HepG2 (cell line): ENCODE measurements around the gene ATP10D. TPM values are rescaled to one million over a fixed set of nuclear protein-coding genes. Genes with fewer than 3 reads are reported as not detected.

Experiments used
- ATAC-seq: fragments of 200-7000 bp; cut with Tn5 transposase; 3 replicates; pipeline ENCODE4 v1.9.1; 2020; ENCODE audit warnings: mild to moderate bottlenecking, moderate library complexity
- BruUV-seq: library from RNA; stranded (reverse); fragments of 400-500 nt; replicated peaks from 2 replicates; lab custom pipeline; 2021; lab: Mats Ljungman, UMichigan
- CTCF ChIA-PET: fragments of 300-600 bp; formaldehyde crosslinking; extraction: SDS; loops from one replicate; lab custom pipeline; 2021; ENCODE audit warnings: low total read pairs, inconsistent platforms, low intra/inter-chr PET ratio; lab: Yijun Ruan, JAX
- POLR2A ChIA-PET: fragments of 350-600 bp; sonication (Branson Sonifier 250); formaldehyde crosslinking; loops from one replicate; lab custom pipeline; 2020; ENCODE audit warnings: antibody characterized with exemption, inconsistent platforms; lab: Yijun Ruan, JAX
- DNase-seq: peaks from one replicate; pipeline ENCODE4 v3.0.0-alpha.2; 2015; ENCODE audit warnings: low spot score
- FAIRE-seq: peaks from 3 replicates; lab custom pipeline; 2011; peaks lifted over from hg19 to GRCh38; lab: Jason Lieb, UNC
- H2AFZ ChIP-seq: one replicate; pipeline ENCODE4 v1.6.1; 2011; ENCODE audit warnings: low read length, inconsistent platforms
- H3K27ac ChIP-seq: fragments of 300-600 bp; 3 replicates; pipeline ENCODE4 v1.8.0; 2011; ENCODE audit warnings: mixed run types, mild to moderate bottlenecking, mixed read lengths, low read length, inconsistent platforms; ENCODE audit not compliant: insufficient read depth; ENCODE audit errors: extremely low read length
- H3K27me3 ChIP-seq, 2 experiments: fragments of 200-600 bp in 1 of 2; 2 replicates in 1 of 2; 3 replicates in 1 of 2; pipeline versions ENCODE4 v1.6.0 to v1.8.0; 2011; ENCODE audit warnings: low read length in 2 of 2, mild to moderate bottlenecking in 2 of 2, moderate library complexity in 2 of 2, inconsistent platforms in 1 of 2; ENCODE audit not compliant: insufficient read depth in 2 of 2, control insufficient read depth in 1 of 2
- H3K36me3 ChIP-seq, 2 experiments: fragments of 200-600 bp in 1 of 2; replicated peaks in 1 of 2; 2 replicates in 1 of 2; 3 replicates in 1 of 2; pipeline versions ENCODE4 v1.5.1 to v1.8.0; 2011; ENCODE audit warnings: low read length in 2 of 2, inconsistent platforms in 1 of 2; ENCODE audit not compliant: insufficient read depth in 2 of 2, control insufficient read depth in 1 of 2
- H3K4me1 ChIP-seq: 2 replicates; pipeline ENCODE4 v1.5.1; 2012; ENCODE audit warnings: low read length, inconsistent platforms; ENCODE audit not compliant: insufficient read depth
- H3K4me2 ChIP-seq: 2 replicates; pipeline ENCODE4 v1.6.0; 2011; ENCODE audit warnings: low read depth, low read length, inconsistent platforms
- H3K4me3 ChIP-seq, 3 experiments: fragments of 200-600 bp in 1 of 3; sonication (generic), shearing (Covaris generic) in 1 of 3; replicated peaks in 1 of 3; 2 replicates each; pipeline ENCODE4 v1.5.1; 2011 to 2016; ENCODE audit warnings: low read length in 3 of 3, inconsistent platforms in 2 of 3, low read depth in 2 of 3, mild to moderate bottlenecking in 2 of 3, control low read depth in 1 of 3, mixed read lengths in 1 of 3; ENCODE audit not compliant: insufficient read depth in 1 of 3
- H3K79me2 ChIP-seq: one replicate; pipeline ENCODE4 v1.6.1; 2011; ENCODE audit warnings: low read length, inconsistent platforms; ENCODE audit not compliant: insufficient read depth
- H3K9ac ChIP-seq: 2 replicates; pipeline ENCODE4 v1.6.0; 2011; ENCODE audit warnings: mild to moderate bottlenecking, low read depth, low read length, inconsistent platforms; ENCODE audit not compliant: insufficient read depth
- H3K9me3 ChIP-seq: 2 replicates; pipeline ENCODE4 v1.5.1; 2012; ENCODE audit warnings: mild to moderate bottlenecking, low read length
- H4K20me1 ChIP-seq: 2 replicates; pipeline ENCODE4 v1.6.0; 2011; ENCODE audit warnings: inconsistent platforms, mild to moderate bottlenecking, low read length, moderate library complexity; ENCODE audit not compliant: insufficient read depth
- AHR ChIP-seq: IDR thresholded peaks from 2 replicates; pipeline ENCODE4 v1.6.1; 2018; ENCODE audit warnings: missing genetic modification reagents, missing compliant biosample characterization
- GATAD1 ChIP-seq: IDR thresholded peaks from 2 replicates; pipeline ENCODE4 v1.6.1; 2016; ENCODE audit warnings: missing genetic modification reagents, missing compliant biosample characterization
- ZBTB21 ChIP-seq: sonication (generic); formaldehyde crosslinking; IDR thresholded peaks from 2 replicates; pipeline ENCODE4 v1.4.0; 2020; ENCODE audit warnings: missing genetic modification reagents
- ZFX ChIP-seq: sonication (generic); formaldehyde crosslinking; IDR thresholded peaks from 2 replicates; pipeline ENCODE4 v1.4.0; 2020; ENCODE audit warnings: mild to moderate bottlenecking, low read depth, missing genetic modification reagents, moderate library complexity
- ZNF124 ChIP-seq: sonication (generic); formaldehyde crosslinking; IDR thresholded peaks from 2 replicates; pipeline ENCODE4 v1.4.0; 2020; ENCODE audit warnings: missing genetic modification reagents
- ZNF777 ChIP-seq: sonication (generic); formaldehyde crosslinking; IDR thresholded peaks from 2 replicates; pipeline ENCODE4 v1.4.0; 2020; ENCODE audit warnings: missing genetic modification reagents
- WGBS: methylation state at CpG from one replicate; pipeline ENCODE4 v1.1.6; 2017; ENCODE audit warnings: low lambda C conversion rate; 5-methylcytosine and 5-hydroxymethylcytosine counted together
- in situ Hi-C: cut with HindIII; loops from 2 replicates; pipeline ENCODE4 v1.10.0; 2017; ENCODE audit warnings: low pct_unique_long_range_greater_than_20kb; ENCODE audit not compliant: extremely low pct_ligation_motif_present
- intact Hi-C: fragments of 100-400 bp; cut with micrococcal nuclease; formaldehyde crosslinking; loops from one replicate; pipeline ENCODE4 v1.10.0; 2022; ENCODE audit not compliant: unreplicated experiment
- polyA plus RNA-seq, 8 experiments: library from polyadenylated mRNA; depleted of rRNA in 3 of 8; stranded (reverse) in 7 of 8; unstranded in 1 of 8; fragments of >200 nt; fragmentation: Illumina TruSeq in 4 of 8; extraction: Trizol in 4 of 8; gene quantifications; 2 replicates each; pipeline versions ENCODE4 v1.2.1 to v1.2.3, GENCODE V29; 2011 to 2016; ENCODE audit warnings: low read depth in 4 of 8, missing spikeins in 1 of 8, mixed read lengths in 1 of 8; ENCODE audit not compliant: insufficient read depth in 1 of 8
- total RNA-seq, 5 experiments: library from RNA; depleted of rRNA; stranded (reverse); fragments of >200 nt; fragmentation: Illumina TruSeq; extraction: Trizol; gene quantifications; 2 replicates each; pipeline ENCODE4 v1.2.3, GENCODE V29; 2016; ENCODE audit warnings: low read depth in 1 of 5
- TF ChIP-seq, protein P1 (sequence below): sonication (generic); formaldehyde crosslinking; IDR thresholded peaks from 2 replicates; pipeline ENCODE4 v1.5.0; 2020; ENCODE audit warnings: missing genetic modification reagents
- TF ChIP-seq, protein P2 (sequence below): sonication (generic); formaldehyde crosslinking; IDR thresholded peaks from 2 replicates; pipeline ENCODE4 v1.8.1; 2023; ENCODE audit warnings: missing genetic modification reagents, mild to moderate bottlenecking, borderline replicate concordance
- TF ChIP-seq, protein P3 (sequence below): fragments of 450-650 bp; IDR thresholded peaks from 2 replicates; pipeline ENCODE4 v1.6.1; 2017
- TF ChIP-seq, protein P4 (sequence below): sonication (generic); formaldehyde crosslinking; conservative IDR thresholded peaks from 2 replicates; pipeline ENCODE4 v1.8.0; 2022; ENCODE audit warnings: low read depth, missing genetic modification reagents

Gene ATP10D
- total and polyA plus RNA-seq, 2 of the 13 experiments (the other 11 are each of a cell fraction or from before 2014, with no cell fraction given) = 2.2 to 9.8 TPM

DNA sequence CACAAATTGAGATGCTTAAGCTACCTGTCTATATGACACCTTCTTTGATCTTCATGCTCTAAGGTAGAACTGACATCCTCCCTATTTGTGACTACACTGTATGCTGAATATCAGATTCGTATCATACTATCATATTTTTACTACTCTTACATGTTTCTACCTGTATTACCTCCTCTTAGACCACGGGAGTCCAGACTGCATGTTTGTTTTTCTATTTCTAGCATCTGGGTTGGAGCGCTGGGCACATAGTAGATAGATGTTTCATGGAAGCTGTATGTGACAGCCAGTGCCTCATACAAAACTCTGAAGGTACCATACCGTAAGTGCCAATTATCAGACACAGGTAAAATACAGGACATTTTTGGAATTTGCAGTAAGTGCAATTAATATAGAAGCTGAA, 47.6 kb downstream of the ATP10D start:
- TF ChIP-seq, protein P1, sequence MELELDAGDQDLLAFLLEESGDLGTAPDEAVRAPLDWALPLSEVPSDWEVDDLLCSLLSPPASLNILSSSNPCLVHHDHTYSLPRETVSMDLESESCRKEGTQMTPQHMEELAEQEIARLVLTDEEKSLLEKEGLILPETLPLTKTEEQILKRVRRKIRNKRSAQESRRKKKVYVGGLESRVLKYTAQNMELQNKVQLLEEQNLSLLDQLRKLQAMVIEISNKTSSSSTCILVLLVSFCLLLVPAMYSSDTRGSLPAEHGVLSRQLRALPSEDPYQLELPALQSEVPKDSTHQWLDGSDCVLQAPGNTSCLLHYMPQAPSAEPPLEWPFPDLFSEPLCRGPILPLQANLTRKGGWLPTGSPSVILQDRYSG (CRISPR knock-in tag) = no peak
- TF ChIP-seq, protein P2, sequence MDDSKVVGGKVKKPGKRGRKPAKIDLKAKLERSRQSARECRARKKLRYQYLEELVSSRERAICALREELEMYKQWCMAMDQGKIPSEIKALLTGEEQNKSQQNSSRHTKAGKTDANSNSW (CRISPR knock-in tag) = no peak
- TF ChIP-seq, protein P3, sequence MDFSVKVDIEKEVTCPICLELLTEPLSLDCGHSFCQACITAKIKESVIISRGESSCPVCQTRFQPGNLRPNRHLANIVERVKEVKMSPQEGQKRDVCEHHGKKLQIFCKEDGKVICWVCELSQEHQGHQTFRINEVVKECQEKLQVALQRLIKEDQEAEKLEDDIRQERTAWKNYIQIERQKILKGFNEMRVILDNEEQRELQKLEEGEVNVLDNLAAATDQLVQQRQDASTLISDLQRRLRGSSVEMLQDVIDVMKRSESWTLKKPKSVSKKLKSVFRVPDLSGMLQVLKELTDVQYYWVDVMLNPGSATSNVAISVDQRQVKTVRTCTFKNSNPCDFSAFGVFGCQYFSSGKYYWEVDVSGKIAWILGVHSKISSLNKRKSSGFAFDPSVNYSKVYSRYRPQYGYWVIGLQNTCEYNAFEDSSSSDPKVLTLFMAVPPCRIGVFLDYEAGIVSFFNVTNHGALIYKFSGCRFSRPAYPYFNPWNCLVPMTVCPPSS = no peak
- TF ChIP-seq ZNF124 = no peak
- TF ChIP-seq GATAD1 = no peak
- no peak for TF ChIP-seq AHR (CRISPR knock-in tag)
- no peak for TF ChIP-seq ZNF777 (CRISPR knock-in tag)
- TF ChIP-seq, protein P4, sequence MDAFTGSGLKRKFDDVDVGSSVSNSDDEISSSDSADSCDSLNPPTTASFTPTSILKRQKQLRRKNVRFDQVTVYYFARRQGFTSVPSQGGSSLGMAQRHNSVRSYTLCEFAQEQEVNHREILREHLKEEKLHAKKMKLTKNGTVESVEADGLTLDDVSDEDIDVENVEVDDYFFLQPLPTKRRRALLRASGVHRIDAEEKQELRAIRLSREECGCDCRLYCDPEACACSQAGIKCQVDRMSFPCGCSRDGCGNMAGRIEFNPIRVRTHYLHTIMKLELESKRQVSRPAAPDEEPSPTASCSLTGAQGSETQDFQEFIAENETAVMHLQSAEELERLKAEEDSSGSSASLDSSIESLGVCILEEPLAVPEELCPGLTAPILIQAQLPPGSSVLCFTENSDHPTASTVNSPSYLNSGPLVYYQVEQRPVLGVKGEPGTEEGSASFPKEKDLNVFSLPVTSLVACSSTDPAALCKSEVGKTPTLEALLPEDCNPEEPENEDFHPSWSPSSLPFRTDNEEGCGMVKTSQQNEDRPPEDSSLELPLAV (CRISPR knock-in tag) = no peak
- no peak for TF ChIP-seq ZFX (CRISPR knock-in tag)
- no peak for TF ChIP-seq ZBTB21
- ChIA-PET CTCF (no interaction called here), POLR2A (no interaction called here)
- Histone ChIP-seq H3K36me3 (no peaks in the 10 kb centered on the region), H3K4me2 (no peak overlapping the region), H3K27ac (no peak overlapping the region), H3K79me2 (no peaks in the 10 kb centered on the region), H3K4me1 (no peaks in the 10 kb centered on the region), H3K9ac (no peak overlapping the region), H4K20me1 (no peaks in the 10 kb centered on the region), H3K27me3 (no peaks in the 10 kb centered on the region), H3K4me3 (no peak overlapping the region), H2AFZ (no peak overlapping the region), H3K9me3 (0 out of 2 replicates have a peak, but pooled peaks cover 4% of the 10 kb centered on the region)
- BruUV-seq = no TSS peak
- DNase-seq (no peak), FAIRE-seq (no peak), ATAC-seq (no peak)
- intact Hi-C loops (no loop called here), in situ Hi-C loops (no loop called here)
- 54% methylated on average over 4 of the region's 4 CpGs for WGBS
